ENCODE measurements around the gene MGMT. TPM values are rescaled to one million over a fixed set of nuclear protein-coding genes. Genes with fewer than 3 reads are reported as not detected.
A peak's percentile ranks its signal among the peaks of the same experiment; 100 is the strongest.

MGMT gene
- total and polyA plus RNA-seq, 5 donors from 2014 or later: 18.7 to 48.0 (median 35.2) TPM

- Histone ChIP-seq H3K36me3 (ENCODE audit: control insufficient read depth, insufficient read depth, low read length) (peaks cover 4% of the 10 kb centered on the region), H3K27me3 (ENCODE audit: control insufficient read depth, insufficient read depth, low read length) (no peaks in the 10 kb centered on the region), H3K27ac (ENCODE audit: insufficient read depth, low read length, poor library complexity, severe bottlenecking) (no peak overlapping the region), H3K4me1 (ENCODE audit: control insufficient read depth, insufficient read depth, low read length, poor library complexity, severe bottlenecking) (no peaks in the 10 kb centered on the region), H3K4me3 (ENCODE audit: low read depth, low read length) (no peak overlapping the region), H3K9me3 (ENCODE audit: control insufficient read depth in 2 of 2, low read length in 2 of 2) (no peaks in the 10 kb centered on the region)
- ATAC-seq (ENCODE audit: low read depth in 2 of 2): no peak
- H3K27ac Mint-ChIP-seq: no peak overlapping the region
- H3K4me3 Mint-ChIP-seq: no peak overlapping the region
- DNase-seq: no peak
- peaks cover 0 to 2% (median 0%) of the 10 kb centered on the region in 7 donors for H3K9me3 Mint-ChIP-seq
- peaks cover 0 to 4% (median 1%) of the 10 kb centered on the region in 4 donors for H3K4me1 Mint-ChIP-seq
- no peaks in the 10 kb centered on the region for H3K27me3 Mint-ChIP-seq
- peaks cover 28% of the 10 kb centered on the region for H3K36me3 Mint-ChIP-seq
Measured at GRCh38 chr10:129541748-129542487, 74.9 kb downstream of the MGMT start.

DNA sequence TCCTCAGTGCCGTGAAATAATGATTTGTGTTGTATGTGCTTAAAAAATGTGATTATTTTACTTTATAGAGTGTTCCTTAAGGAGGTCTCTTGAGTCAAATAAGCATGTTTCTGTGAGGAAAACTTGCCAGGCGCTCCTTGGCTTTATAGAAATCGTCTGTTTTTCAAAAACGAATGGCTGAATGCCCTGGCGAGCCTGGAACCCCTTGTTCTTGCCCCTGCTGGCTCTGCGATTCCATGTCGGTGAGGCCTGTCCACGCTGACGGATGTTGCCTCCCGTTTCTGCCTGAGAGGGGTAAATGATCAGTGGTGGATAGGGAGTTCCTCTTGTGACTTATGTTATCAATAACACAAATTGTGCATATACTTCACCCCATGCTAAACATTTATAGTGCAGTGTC is 75.5 kb downstream of the MGMT start:
- H3K27me3 Mint-ChIP-seq: no peaks in the 10 kb centered on the region
- Histone ChIP-seq H3K27me3 (ENCODE audit: control insufficient read depth, insufficient read depth, low read length) (no peaks in the 10 kb centered on the region), H3K27ac (ENCODE audit: insufficient read depth, low read length, poor library complexity, severe bottlenecking) (no peak overlapping the region), H3K36me3 (ENCODE audit: control insufficient read depth, insufficient read depth, low read length) (no peaks in the 10 kb centered on the region), H3K9me3 (ENCODE audit: control insufficient read depth in 2 of 2, low read length in 2 of 2) (no peaks in the 10 kb centered on the region), H3K4me1 (ENCODE audit: control insufficient read depth, insufficient read depth, low read length, poor library complexity, severe bottlenecking) (no peaks in the 10 kb centered on the region), H3K4me3 (ENCODE audit: low read depth, low read length) (no peak overlapping the region)
- H3K27ac Mint-ChIP-seq: peak overlapping the region in 1 of 3 donors; percentile 29
- peaks cover 0 to 2% (median 0%) of the 10 kb centered on the region in 7 donors for H3K9me3 Mint-ChIP-seq
- no peak overlapping the region for H3K4me3 Mint-ChIP-seq
- H3K4me1 Mint-ChIP-seq: peaks cover 0 to 5% (median 4%) of the 10 kb centered on the region in 4 donors
- peaks cover 22% of the 10 kb centered on the region for H3K36me3 Mint-ChIP-seq
- no peak for ATAC-seq (ENCODE audit: low read depth in 2 of 2)
- DNase-seq: no peak

GRCh38 chr10:129544205-129545202 is 77.5 kb downstream of the MGMT start:
- Mint-ChIP-seq H3K4me1 (peaks cover 0 to 5% (median 4%) of the 10 kb centered on the region in 4 donors), H3K36me3 (peaks cover 8% of the 10 kb centered on the region), H3K9me3 (peaks cover 0 to 2% (median 0%) of the 10 kb centered on the region in 7 donors), H3K27ac (no peak overlapping the region), H3K4me3 (no peak overlapping the region), H3K27me3 (no peaks in the 10 kb centered on the region)
- H3K36me3 ChIP-seq (ENCODE audit: control insufficient read depth, insufficient read depth, low read length): no peaks in the 10 kb centered on the region
- DNase-seq (no peak), ATAC-seq (ENCODE audit: low read depth in 2 of 2) (no peak)
- H3K27me3 ChIP-seq (ENCODE audit: control insufficient read depth, insufficient read depth, low read length): no peaks in the 10 kb centered on the region
- H3K4me1 ChIP-seq (ENCODE audit: control insufficient read depth, insufficient read depth, low read length, poor library complexity, severe bottlenecking): no peaks in the 10 kb centered on the region
- H3K9me3 ChIP-seq (ENCODE audit: control insufficient read depth in 2 of 2, low read length in 2 of 2): no peaks in the 10 kb centered on the region
- H3K27ac ChIP-seq (ENCODE audit: insufficient read depth, low read length, poor library complexity, severe bottlenecking): no peak overlapping the region
- H3K4me3 ChIP-seq (ENCODE audit: low read depth, low read length): no peak overlapping the region

DNA sequence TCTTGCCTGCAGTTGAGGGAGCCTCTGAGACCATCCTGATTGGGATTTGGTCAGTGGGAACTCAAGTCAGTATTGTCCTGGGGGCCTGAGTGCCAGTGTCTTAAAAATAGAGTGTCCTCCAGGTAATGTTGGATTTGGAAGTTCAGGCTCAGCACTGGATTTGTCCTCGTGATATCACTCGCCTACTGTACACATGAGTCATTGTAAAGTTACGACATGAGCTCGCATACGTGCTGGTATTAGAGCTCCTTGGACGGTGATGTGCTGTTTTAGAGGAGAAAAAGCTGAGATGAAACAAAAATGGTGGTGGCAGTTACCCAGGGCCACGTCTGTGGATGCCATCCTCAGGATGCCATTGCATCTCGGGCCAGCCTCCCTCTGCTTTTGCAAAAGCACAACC is 78.2 kb downstream of the MGMT start:
- H3K27me3 Mint-ChIP-seq: no peaks in the 10 kb centered on the region
- no peaks in the 10 kb centered on the region for H3K36me3 ChIP-seq (ENCODE audit: control insufficient read depth, insufficient read depth, low read length)
- H3K4me3 Mint-ChIP-seq: no peak overlapping the region
- H3K27ac Mint-ChIP-seq: no peak overlapping the region
- H3K9me3 Mint-ChIP-seq: peaks cover 0 to 2% (median 0%) of the 10 kb centered on the region in 7 donors
- no peak for ATAC-seq (ENCODE audit: low read depth in 2 of 2)
- no peak overlapping the region for H3K27ac ChIP-seq (ENCODE audit: insufficient read depth, low read length, poor library complexity, severe bottlenecking)
- peaks cover 0 to 4% (median 4%) of the 10 kb centered on the region in 4 donors for H3K4me1 Mint-ChIP-seq
- H3K27me3 ChIP-seq (ENCODE audit: control insufficient read depth, insufficient read depth, low read length): no peaks in the 10 kb centered on the region
- H3K36me3 Mint-ChIP-seq: peaks cover 8% of the 10 kb centered on the region
- no peaks in the 10 kb centered on the region for H3K9me3 ChIP-seq (ENCODE audit: control insufficient read depth in 2 of 2, low read length in 2 of 2)
- no peak for DNase-seq
- no peak overlapping the region for H3K4me3 ChIP-seq (ENCODE audit: low read depth, low read length)
- H3K4me1 ChIP-seq (ENCODE audit: control insufficient read depth, insufficient read depth, low read length, poor library complexity, severe bottlenecking): no peaks in the 10 kb centered on the region

- peaks cover 0 to 2% (median 0%) of the 10 kb centered on the region in 7 donors for H3K9me3 Mint-ChIP-seq
Measured at GRCh38 chr10:129546106-129546505, 79.1 kb downstream of the MGMT start.

DNA sequence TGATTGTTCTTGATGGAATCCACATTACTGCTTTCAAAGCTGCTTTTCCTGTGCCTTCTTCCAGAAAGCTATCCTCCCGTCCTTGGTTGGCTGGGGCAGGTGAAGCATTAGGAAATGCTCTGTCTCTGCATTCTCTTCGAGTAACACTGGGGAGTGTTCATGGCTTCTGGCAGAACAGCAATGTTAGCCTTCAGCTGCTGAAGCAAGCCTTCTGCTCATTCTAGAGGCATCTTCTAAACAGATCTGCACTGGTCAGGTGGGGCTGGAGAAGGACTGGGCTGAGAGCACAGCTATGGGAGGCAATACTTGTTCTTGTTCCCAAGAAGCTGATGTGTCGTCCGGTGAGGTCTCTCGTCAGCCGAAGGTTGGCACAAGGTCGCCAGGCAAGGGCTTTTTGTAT is 80.6 kb downstream of the MGMT start:
- no peaks in the 10 kb centered on the region for H3K4me1 ChIP-seq (ENCODE audit: control insufficient read depth, insufficient read depth, low read length, poor library complexity, severe bottlenecking)
- H3K9me3 ChIP-seq (ENCODE audit: control insufficient read depth in 2 of 2, low read length in 2 of 2): no peaks in the 10 kb centered on the region
- no peak for DNase-seq
- peaks cover 13% of the 10 kb centered on the region for H3K36me3 Mint-ChIP-seq
- peaks cover 0 to 5% (median 4%) of the 10 kb centered on the region in 4 donors for H3K4me1 Mint-ChIP-seq
- H3K4me3 Mint-ChIP-seq: no peak overlapping the region
- no peak for ATAC-seq (ENCODE audit: low read depth in 2 of 2)
- H3K9me3 Mint-ChIP-seq: peaks cover 0 to 4% (median 0%) of the 10 kb centered on the region in 7 donors
- no peaks in the 10 kb centered on the region for H3K27me3 Mint-ChIP-seq
- no peaks in the 10 kb centered on the region for H3K27me3 ChIP-seq (ENCODE audit: control insufficient read depth, insufficient read depth, low read length)
- no peak overlapping the region for H3K27ac ChIP-seq (ENCODE audit: insufficient read depth, low read length, poor library complexity, severe bottlenecking)
- no peak overlapping the region for H3K27ac Mint-ChIP-seq
- H3K4me3 ChIP-seq (ENCODE audit: low read depth, low read length): no peak overlapping the region
- H3K36me3 ChIP-seq (ENCODE audit: control insufficient read depth, insufficient read depth, low read length): no peaks in the 10 kb centered on the region

More at GRCh38 chr10:129546106-129546505, 79.1 kb downstream of the MGMT start:
- Histone ChIP-seq H3K27ac (ENCODE audit: insufficient read depth, low read length, poor library complexity, severe bottlenecking) (no peak overlapping the region), H3K4me3 (ENCODE audit: low read depth, low read length) (no peak overlapping the region), H3K27me3 (ENCODE audit: control insufficient read depth, insufficient read depth, low read length) (no peaks in the 10 kb centered on the region), H3K4me1 (ENCODE audit: control insufficient read depth, insufficient read depth, low read length, poor library complexity, severe bottlenecking) (no peaks in the 10 kb centered on the region), H3K9me3 (ENCODE audit: control insufficient read depth in 2 of 2, low read length in 2 of 2) (no peaks in the 10 kb centered on the region), H3K36me3 (ENCODE audit: control insufficient read depth, insufficient read depth, low read length) (no peaks in the 10 kb centered on the region)
- no peak overlapping the region for H3K4me3 Mint-ChIP-seq
- H3K27me3 Mint-ChIP-seq: no peaks in the 10 kb centered on the region
- peaks cover 13% of the 10 kb centered on the region for H3K36me3 Mint-ChIP-seq
- DNase-seq (no peak), ATAC-seq (ENCODE audit: low read depth in 2 of 2) (no peak)
- peaks cover 0 to 4% (median 3%) of the 10 kb centered on the region in 4 donors for H3K4me1 Mint-ChIP-seq
- H3K27ac Mint-ChIP-seq: peak overlapping the region in 1 of 3 donors; percentile 54

- Mint-ChIP-seq H3K9me3 (peaks cover 0 to 3% (median 0%) of the 10 kb centered on the region in 7 donors), H3K4me3 (no peak overlapping the region), H3K36me3 (peaks cover 17% of the 10 kb centered on the region), H3K27me3 (no peaks in the 10 kb centered on the region), H3K4me1 (peaks cover 0 to 5% (median 4%) of the 10 kb centered on the region in 4 donors), H3K27ac (peak overlapping the region in 2 of 3 donors; percentile 56 to 64)
- no peaks in the 10 kb centered on the region for H3K9me3 ChIP-seq (ENCODE audit: control insufficient read depth in 2 of 2, low read length in 2 of 2)
- no peak overlapping the region for H3K4me3 ChIP-seq (ENCODE audit: low read depth, low read length)
- DNase-seq: no peak
- ATAC-seq (ENCODE audit: low read depth in 2 of 2): no peak
- H3K27ac ChIP-seq (ENCODE audit: insufficient read depth, low read length, poor library complexity, severe bottlenecking): no peak overlapping the region
- H3K27me3 ChIP-seq (ENCODE audit: control insufficient read depth, insufficient read depth, low read length): no peaks in the 10 kb centered on the region
- H3K36me3 ChIP-seq (ENCODE audit: control insufficient read depth, insufficient read depth, low read length): no peaks in the 10 kb centered on the region
- H3K4me1 ChIP-seq (ENCODE audit: control insufficient read depth, insufficient read depth, low read length, poor library complexity, severe bottlenecking): no peaks in the 10 kb centered on the region
Measured at GRCh38 chr10:129548600-129548999, 81.6 kb downstream of the MGMT start.
